Stimulated activated CD4-positive, alpha-beta T cell treated with anti-CD3 and anti-CD28 coated beads, Interleukin-4, amount 100 ng/mL, for 48 hours (primary cell): Measurements from ENCODE around the gene BLMH.

Experiments used
- DNase-seq, 2 donors: peaks; one replicate each; pipeline ENCODE4 v3.0.0-alpha.2; 2020; ENCODE audit warnings: low read depth in 2 of 2

BLMH gene

DNA sequence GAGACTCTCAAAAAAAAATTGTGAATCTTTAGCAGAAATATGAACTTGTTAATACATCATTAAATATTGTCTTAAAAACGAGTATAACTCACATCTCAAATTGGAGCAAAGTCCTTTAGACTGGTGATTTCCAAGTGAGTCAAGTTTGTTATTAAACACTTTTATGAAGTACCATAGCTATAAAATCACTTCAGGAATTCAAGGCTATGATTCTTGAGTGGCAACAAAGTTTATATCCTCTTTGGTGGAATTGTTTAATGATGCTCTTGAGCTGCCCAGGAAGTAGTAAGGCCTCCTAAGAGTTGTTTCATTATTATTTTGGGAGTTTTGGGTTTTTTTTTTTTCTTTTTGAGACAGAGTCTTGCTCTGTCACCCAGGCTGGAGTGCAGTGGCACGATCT, 16.7 kb upstream of the BLMH start:
- DNase-seq = no peak

DNA sequence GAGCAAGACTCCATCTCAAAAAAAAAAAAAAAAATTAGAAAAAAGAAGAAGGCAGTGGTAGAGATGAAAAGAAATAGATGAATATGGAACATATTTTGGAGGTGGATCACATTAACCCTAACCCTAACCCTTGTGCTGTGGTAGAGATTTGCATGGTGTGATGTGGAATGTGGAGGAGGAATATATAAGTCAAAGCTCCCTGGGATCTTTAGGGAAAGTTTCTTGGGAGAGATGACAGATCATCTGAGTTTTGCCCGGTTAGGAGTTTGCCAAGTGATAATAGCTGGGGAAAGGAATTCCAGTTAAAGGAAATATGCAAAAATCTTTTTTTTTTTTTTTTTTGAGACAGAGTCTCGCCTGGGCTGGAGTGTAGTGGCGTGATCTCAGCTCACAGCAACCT, 13.0 kb upstream of the BLMH start:
- DNase-seq = no peak

DNA sequence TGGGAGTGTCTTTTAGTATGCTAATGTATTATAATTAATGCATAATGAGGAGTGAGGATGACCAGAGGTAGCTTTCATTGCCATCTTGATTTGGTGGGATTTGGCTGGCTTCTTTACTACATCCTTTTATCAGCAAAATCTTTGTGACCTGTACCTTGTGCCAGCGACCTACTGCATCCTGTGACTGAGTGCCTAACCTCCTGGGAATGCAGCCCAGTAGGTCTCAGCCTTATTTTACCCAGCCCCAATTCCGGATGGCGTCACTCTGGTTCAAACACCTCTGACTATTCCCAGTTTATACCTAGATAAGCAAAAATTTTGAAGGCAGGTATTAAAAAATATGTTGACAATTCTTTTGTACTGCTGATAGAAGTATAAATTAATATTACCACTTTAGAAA, 10.5 kb upstream of the BLMH start:
- no peak for DNase-seq

DNA sequence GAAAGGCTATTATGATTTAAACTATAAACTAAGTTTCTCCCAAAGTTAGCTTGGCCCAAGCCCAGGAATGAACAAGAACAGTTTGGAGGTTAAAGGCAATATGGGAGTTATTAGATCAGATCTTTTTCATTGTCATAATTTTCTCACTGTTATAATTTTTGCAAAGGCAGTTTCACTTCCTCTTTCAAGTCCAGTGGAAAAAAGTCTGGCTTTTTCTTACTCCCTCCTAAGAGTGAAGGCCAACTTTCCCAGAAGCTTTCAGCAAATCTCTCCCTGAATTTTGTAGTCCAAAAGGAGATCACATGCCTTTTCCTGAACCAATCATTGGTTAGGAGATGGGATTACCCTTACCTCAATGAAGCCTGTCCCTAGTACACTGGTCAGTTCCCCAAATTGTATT, 9.1 kb upstream of the BLMH start:
- no peak for DNase-seq

DNA sequence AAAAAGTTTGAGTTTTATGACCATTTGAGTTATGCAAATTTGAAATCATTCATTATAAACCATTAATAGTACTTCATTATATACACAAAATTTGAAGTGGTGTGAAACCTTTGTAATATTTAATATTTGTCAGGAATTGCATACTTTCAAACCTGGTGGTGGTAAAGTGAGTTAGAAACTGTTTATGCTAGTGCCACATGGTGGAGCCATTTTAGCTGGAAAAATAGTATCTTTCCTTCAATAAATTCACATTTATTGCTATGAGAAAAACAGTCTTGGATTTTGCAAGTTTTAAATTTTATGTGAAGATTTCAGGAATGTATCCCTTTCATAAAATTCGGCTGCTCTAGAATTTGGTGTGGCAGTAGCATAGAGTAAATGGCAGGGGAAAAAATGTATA, 7.3 kb upstream of the BLMH start:
- no peak for DNase-seq

DNA sequence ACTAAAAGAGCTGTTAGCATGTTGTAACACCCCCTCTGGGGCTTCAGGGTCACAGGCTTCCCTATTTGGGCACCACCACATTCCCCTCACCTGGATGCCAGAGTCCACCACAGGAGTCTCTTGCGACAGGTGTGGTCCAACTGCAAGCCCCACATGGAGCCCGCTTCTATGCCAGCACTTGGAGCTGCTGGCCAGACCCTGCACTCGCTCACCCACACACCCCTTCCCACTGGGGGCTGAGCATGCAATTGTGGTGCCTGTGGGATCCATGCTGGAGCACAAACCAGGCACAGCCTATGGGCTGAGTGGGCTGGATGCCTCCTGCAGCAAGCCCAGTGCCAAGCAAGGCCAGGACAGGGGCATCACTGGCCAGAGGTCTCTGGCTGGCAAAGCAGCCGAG, 6.0 kb upstream of the BLMH start:
- DNase-seq = no peak

DNA sequence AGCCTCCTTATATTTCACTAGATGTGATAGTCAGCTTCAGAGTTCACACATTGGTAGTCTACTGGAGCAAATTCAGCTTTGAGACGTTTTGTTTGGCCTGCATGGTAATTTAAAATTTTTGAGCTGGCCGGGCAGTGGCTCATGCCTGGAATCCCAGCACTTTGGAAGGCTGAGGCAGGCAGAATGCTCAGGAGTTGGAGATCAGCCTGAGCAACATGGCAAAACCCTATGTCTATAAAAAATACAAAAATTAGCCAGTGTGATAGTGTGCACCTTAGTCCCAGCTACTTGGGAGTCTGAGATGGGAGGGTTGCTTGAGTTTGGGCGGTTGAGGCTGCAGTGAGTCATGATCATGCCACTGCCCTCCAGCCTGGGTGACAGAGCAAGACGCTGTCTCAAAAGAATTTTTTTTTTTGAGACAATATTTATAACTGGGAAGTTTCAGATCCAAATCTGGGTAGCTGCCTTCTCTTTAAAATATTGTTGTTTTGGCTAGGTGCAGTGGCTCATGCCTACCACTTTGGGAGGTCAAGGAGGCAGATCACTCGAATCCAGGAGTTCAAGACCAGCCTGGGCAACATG, 4.8 kb upstream of the BLMH start:
- DNase-seq = no peak

DNA sequence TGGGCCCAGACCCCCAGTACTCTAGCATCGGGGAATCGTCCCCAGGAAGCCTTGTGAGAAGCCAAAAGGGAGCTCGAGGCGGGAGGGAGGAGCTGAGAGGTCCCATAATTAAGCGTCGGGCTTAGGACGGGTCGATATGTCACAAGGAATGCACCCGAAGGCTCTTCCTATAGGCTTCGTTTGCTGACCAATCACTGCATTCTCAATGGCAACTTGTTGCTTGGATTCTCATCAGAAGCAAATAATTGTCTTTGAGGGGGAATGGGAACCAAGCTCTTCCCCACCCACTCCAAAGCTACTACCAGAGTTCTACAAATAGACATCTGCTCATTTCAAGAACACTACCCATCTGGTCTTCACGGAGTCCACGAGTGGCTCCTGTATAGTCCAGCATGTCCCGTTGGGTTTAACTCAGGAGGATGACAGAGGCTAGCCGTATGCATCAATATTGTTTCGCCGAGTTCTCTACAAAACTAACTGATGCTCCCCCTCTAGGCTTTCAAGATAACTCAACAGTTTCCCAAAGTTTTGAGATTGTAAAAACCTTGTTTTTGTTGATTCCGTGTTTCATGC, 628 bp upstream of the BLMH start:
- no peak for DNase-seq

DNA sequence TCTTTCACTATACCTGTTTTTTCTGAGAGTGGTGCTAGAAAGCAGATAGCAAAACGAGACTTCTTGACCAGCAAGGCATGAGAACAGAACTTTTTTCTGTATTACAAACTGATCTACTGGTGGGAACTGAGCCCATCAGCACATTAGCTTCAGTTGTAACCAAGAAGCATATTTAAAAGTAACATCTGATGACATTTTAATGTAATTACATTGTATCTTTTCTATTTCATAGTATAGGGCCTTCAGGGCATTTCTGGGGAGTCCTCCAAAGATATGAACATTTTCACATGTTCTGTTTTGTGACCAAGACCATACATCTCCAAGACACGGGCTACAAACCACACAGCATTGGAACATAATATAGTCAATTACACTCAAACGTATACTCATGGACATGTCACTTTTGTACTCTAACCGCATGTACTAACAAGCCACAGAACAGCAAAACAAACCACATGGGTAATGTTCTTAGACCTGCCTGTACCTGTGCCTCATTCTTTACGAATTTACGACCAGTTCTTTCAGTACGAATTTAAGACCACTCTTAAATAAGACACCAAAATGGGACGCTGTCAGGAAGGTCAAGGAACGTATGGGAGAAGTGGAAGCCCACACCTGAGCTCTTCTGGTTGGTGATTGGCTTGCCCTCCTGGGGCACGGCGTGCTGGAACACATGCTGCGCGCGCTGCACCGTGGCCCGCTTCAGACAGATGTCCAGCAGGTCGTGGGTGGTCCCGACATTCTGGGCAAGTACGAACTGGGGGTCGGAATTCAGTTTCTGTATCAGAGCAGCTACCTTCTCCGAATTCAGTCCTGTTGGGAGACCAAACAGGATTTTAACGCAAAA, 825 bp downstream of the BLMH start:
- peak; percentile 11 to 27 for DNase-seq

DNA sequence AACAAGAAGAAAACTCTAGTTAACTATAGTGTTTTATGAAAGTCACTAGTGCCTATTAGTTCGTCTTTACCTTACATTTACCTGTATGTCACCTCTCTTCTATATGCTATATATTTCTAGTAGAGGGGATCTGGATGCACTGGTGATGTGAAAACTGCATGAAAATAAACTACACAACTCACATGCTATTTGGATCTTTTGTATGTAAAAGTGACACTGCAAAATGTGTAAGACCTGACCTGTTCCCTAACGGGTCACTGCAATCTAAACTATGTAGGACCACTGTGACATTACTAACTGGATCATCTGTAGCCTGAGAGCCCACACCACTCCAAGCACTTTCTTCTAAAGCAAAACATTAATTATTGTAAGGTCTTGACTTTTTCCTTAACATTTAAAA, 1.7 kb downstream of the BLMH start:
- DNase-seq = no peak

DNA sequence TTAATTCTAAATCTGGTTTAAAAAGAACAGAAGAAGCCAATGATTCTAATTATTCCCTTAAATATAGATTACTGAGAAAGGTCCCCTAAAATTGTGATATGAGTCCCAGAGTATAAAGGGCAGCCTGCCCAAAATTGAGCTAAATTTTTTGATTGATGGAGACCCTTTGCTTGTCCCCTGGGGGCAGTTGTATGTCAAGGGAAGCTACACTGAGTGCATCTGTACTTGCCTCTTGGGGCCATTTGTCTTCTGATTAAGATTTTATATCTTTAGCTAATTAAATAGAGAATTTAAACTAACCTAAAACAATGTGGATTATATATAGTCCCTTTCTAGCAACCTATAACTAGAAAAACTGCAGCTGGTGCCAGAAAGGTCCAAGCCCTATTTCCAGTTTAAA, 12.6 kb downstream of the BLMH start:
- no peak for DNase-seq

DNA sequence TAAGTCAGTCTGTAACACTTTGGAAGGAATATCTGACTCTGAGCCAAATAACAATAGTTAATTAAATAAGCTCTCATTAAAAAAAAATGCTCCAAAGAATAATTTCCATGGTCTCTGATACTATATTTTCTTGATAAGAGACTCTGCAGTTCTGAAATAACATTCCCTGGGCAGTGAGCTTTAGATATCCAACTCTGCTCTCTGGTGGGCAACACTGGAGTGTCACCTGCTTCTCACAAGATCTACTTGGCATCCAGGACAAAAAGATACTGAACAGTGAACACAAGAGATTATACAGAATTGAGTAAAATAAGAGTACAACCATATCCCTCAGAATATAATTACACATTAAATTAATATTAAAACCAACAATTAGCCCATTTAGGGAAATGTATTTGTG, 13.7 kb downstream of the BLMH start:
- no peak for DNase-seq

DNA sequence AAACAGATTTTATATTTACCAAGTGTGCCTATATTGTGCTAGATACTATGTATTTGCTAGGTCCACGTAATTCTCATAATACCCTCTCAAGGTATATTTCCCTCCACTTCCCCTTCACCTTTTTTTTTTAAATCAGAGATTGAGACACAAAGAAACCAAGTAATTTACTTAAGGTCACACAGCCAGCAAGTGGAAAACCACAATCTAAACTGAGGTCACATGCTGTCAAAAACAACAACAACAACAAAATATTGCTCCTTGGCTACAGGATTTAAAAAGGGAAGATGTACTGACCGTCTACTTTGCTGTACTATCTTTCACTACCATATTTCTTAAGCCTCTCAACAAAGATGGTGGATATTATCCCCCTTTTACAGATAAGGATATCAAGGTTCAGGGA, 15.8 kb downstream of the BLMH start:
- no peak for DNase-seq

DNA sequence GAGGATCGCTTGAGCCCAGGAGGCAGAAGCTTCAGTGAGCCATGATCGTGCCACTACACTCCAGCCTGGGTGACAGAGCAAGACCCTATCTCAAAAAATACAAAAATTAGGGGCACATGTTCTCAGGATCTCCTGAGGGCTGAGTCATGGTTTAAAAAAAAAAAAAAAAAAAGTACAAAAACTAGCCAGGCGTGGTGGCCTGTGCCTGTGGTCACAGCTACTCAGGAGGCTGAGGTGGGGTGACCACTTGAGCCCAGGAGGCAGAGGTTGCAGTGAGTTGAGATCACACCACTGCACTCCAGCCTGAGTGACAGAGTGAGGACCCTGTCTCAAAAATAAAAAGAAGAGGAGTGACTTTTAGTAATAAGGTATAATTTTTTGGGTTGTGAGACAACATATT, 16.9 kb downstream of the BLMH start:
- DNase-seq = no peak

DNA sequence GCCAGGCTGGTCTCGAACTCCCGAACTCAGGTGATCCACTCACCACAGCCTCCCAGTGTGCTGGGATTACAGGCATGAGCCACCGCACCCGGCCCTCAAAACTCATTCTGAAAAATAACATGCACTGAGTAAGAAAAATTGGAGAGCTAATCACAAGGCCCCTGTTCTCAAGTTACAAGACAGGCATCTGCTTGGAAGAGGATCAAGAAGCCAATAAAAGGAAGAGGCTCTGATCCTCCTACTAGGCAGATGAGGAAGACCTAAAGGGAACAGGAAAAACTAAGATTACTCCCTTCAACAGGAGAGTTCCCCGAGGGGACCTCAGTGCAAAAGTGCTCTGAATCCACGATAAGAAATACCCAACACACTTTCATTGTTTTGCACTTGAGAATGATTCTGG, 18.4 kb downstream of the BLMH start:
- DNase-seq = no peak

DNA sequence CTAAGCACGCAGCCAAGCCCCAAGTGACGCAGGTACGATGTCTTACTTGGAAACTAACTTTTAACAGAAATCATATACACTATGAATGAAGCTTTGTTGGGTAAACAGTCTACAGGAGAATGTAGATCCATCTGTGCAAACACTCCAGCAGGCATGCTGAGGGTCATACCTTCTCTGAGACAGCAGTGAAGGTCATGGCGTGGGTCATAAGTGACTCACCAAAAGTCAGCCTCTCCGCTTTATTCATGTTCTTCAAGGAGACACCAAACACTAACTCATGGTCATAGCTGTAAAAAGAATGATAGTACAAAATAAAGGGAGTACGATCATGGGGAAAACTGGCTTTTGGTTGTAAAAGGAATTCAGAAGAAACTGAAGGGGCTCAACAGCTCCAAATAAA, 20.6 kb downstream of the BLMH start:
- no peak for DNase-seq

DNA sequence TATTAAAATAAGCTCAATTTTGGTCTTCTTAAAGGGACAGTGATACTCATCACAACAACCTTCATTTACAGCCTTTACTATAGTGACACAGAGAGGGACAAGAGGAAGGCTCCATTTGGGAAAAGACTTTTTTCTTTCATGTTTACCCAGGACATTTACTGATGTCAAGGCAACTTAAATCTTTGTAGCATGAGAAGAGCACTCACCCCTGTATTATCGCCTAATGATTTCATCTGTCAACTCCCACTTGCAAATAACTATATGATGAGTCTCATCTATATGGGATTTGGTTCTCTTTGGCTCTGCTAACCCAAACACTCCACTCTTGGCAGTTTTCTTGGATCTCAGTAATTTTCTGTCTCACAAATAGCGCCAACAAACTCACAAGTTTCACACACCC, 24.1 kb downstream of the BLMH start:
- no peak for DNase-seq

DNA sequence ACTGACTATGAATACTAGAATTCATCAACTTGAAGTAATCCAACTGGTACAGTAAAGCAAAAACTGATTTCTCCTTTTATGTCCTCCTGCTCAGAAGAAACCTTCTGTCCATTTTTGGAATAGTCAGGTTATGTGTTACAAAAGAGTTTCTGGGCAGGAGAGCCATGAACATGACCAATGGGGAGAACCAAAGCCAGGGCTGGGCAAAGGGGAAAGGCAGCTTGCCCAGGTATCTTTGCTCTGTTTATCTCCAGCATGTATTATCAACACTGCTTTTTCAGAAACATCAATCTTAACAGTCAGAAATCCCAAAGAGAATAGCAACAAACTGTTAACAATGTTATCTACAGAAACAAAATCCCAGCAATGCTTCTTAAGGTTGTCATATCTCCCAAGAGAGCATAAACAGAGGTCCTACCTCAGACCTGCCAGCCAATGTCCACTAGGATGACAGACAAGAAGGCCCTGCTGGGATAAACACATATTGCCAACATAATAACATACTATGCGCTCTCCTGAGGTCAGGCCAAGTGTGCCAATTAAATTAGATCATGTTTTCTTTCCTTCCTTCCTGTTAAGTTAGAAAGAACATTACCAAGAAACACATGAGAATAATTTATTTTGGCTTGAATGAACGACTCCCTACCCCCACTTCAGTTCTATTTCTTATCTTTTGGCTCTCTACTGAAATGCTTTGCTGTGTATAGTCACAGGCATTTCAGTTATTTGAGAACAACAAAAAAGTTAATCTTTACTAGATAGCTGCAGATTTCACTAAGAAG, 28.0 kb downstream of the BLMH start:
- no peak for DNase-seq

DNA sequence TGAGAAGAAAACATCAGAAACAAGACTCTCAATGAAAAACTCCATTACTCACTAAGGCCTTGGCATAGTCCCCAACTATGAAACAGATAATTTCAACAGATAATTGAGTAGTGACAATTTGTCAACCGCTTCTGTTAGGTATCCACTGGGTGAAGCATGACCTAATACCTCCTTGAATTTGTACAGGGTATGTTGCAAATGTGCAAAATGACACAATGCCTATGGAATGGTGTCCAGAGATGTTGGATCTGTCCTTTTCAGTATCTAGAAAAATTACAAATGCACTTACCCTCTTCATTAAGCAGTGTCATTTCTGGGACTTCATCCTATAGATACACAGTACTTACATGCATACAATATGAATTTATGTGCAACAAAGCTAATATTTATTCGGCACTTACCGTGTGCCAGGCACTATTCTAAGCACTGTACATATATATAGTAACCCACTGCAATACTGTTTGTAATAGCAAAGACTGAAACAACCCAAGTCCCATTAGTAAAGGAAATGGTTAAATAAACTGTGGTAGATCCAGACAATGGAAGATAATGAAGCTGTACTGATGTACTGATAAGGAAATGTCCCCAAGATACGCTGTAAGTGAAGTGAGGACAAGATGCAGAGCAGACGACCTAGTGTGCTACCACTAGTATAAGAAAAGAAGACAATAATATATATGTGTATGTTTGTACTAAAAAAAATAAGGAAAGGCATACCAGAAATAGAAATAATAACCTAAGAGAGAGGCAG, 34.8 kb downstream of the BLMH start:
- DNase-seq = no peak

DNA sequence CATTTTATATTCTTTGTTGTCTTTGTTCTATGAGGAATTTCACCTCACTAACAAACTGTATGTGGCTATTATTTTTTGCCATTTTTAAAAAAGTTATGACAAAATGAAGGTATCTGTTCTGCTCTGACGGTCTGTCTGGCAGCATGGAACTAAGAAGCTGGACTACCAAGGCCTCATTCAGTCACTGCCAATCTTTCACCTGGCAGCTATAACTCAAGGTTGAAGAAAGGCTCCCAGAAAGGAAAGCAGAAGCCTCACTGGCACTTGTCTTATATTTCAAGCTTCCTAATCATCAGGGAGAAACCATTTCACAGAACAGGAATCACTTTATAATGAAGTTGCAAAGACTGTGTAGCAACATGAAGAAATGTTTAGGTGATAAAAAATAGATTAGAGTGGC, 37.6 kb downstream of the BLMH start:
- no peak for DNase-seq

DNA sequence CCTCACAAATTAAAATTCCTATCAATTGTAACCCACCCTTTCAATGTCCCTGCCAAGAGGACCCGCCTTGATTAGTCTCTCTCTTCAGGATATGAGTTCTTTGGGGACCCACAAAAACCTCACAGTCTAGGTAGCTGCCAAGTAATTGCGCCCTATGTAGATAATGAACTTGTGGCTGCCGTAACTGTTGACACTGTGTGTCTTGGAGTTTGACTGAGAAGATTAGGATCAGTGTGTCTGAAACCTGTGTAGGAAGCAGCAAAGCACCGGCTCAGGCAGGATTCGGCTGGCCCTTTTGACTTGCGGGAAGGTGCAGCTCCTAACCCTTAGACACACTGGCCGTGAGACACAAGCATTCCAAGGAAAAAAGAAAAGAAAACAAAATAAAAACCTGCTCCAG, 38.4 kb downstream of the BLMH start:
- no peak for DNase-seq

DNA sequence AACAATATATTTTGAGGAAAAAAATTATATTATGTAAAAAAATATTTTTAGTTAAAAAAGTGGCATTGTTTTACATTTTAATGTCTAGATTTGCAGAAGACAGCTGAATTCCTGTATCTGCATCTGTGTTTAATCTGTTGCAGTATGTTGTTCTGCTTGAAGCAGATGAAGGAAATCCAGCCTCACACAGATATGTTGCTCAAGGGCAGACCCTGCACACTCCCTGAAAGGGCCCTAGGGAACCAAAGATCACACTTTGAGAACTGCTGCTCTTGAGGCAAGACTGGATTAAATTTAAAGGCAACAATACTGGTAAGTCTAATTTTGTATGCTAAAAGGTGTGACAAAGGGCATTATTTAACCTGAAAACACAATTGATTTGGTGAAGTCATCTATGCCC, 39.8 kb downstream of the BLMH start:
- DNase-seq = no peak
